HG02938 (cell line): ENCODE data around the gene SGIP1.

Experiments used
- ATAC-seq: cut with Tn5 transposase; IDR thresholded peaks from one replicate; pipeline ENCODE4 v1.9.1; 2021; ENCODE audit warnings: mild to moderate bottlenecking, moderate library complexity; ENCODE audit not compliant: unreplicated experiment

SGIP1 gene

DNA sequence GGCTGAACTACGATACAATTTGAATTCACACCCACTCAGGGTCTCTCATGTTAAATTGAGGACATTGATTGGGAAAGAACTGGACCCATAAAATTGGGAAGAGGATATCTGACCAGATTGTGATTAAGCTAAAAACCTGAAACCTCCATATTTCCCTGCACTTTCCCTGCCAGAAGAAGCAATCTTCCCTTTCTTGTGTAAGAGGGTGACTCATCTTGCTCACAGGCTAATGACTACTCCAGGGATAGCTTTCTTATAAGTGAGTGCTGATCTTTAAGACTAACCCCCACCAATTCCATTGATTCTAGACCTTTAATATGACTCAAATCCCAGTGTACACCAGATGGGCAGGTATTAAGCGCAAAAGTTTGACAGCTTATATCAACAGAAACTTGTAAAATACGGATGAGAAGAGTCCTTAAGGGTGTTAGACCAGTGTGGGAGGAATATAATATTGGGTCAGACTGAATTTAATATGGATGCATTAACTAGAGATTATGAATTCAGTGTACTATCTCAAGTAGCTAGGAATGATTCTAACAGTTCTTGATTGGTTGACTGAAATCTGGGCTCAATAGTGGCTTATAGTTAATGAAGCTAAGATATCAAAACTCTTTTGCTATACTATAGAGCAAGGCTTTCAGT is 12.1 kb upstream of the SGIP1 start:
- no peak for ATAC-seq

DNA sequence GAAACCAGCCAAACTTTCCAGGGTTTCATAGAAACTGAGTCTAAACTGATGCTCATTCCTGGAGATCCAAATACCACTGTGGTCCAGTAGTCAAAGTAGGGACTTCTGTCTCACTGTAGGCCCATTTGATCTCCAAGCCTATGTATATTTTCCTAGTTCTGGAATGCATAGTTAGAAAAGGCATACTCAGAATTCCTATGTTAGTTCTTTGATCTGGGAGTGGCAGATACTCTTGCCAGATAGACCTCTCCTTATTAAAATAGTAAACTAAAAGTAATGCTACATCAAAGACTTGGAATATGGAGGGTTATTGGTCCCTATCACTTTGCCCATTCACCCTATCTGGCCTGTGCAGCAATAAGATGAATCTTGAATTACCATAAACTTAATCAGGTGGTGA is 10.4 kb upstream of the SGIP1 start:
- ATAC-seq = no peak

DNA sequence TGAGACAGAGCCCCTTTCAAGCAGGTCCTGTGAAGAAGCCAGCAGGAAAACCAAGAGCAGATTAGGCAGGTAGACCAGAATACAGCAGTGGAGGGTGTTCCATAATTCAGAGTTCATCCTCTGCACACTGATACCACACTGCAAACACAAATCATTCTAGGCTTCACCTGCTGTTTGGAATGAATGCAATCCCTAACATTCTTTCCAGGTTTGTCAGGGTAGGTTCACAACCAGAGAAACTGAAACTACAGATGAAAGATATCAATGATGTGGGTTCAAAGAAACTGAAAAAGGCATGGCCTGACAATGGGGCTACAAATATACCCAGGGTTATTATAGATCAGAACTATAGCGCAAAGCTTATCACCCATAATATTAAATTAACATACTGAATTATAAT is 8.9 kb upstream of the SGIP1 start:
- ATAC-seq = no peak

DNA sequence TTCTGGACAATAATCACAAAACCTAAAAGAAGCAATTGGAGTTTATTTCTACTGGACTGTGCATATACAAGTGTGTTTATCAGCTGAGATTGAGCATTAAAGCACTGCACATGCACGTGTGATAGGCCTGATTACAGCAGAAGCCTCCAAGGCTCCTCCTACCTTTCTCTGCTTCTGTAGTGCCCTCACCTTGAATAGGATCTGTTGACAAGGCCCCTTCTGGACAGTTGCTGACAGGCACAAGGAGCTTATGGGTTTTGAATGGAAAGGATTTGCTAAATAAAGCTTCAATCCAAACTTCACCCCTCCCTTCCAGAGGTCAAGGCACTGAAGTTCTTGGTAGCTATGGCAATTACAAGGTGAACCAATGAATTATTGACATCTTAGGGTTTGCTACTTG is 7.9 kb upstream of the SGIP1 start:
- no peak for ATAC-seq

DNA sequence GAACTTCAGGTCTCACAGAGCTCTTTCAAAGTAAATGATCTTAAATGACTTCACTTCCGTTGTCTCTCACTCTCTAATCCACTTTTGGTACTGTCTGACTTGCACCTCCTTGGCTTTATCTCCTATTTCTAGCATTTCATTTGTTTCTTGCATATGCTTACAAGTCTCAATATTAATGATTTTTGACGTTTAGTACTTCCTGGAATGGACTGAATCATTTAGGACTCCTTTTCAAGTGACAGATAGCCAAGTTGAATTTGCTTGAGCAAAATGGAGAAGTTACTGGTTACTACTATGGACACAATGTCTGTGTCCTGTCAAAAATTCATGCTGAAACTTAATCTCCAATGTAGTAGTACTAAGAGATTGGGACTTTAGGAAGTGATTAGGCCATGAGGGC is 7.0 kb upstream of the SGIP1 start:
- no peak for ATAC-seq

DNA sequence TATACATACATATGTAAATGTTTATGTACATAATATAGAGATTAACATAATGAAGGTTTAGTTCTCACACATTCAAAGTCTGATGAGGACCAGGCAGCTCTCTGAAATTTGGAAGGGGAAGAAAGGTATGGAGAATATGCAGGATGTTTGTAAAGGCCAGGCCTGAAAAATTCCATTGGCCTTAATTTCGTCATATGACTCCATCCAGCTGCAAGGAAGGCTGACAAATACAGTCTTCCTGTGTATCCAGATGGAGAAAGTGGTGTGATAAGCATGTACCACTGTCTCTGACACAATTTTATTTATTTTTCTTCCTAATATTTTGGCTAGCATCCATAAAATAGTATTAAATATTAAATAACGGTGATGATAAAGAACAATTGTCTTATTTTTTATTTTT is 6.3 kb upstream of the SGIP1 start:
- ATAC-seq = no peak

DNA sequence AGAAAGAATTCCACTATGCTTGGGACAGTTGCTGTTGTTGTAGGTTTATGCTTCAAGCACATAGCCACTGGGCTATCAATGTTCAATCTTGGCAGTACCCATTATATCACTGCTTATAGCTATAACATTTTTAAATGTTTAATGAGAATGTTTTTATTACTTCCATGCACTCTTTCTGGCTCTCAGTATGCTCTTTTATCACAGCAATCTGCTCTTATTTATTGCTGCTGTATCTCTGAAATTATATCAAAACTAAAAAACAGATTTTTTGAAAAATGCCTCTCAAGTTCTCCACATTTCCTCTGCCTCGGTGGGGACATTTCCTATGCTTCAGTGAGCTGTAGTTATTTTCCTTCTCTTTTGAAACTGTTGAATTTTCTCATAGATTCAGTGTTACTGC is 5.4 kb upstream of the SGIP1 start:
- ATAC-seq = no peak

DNA sequence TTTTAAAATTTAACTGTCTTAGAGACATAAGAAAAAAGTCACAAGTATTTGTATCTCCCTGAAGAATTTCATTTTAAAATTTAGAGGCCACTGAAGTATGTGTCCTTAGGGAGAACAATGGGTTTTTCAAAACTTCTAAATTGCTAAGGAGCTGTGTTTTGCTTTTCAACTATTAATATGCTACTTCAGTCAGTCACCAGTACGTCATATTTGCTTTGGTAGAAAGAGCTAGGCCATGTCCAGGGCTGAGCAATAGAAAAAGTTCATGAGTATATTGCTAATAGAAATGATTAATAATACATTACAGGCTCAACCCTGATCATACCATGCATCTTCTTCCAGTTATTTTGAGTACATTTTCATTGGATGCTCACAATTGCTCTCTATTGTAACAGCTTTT is 1.7 kb upstream of the SGIP1 start:
- ATAC-seq = no peak

DNA sequence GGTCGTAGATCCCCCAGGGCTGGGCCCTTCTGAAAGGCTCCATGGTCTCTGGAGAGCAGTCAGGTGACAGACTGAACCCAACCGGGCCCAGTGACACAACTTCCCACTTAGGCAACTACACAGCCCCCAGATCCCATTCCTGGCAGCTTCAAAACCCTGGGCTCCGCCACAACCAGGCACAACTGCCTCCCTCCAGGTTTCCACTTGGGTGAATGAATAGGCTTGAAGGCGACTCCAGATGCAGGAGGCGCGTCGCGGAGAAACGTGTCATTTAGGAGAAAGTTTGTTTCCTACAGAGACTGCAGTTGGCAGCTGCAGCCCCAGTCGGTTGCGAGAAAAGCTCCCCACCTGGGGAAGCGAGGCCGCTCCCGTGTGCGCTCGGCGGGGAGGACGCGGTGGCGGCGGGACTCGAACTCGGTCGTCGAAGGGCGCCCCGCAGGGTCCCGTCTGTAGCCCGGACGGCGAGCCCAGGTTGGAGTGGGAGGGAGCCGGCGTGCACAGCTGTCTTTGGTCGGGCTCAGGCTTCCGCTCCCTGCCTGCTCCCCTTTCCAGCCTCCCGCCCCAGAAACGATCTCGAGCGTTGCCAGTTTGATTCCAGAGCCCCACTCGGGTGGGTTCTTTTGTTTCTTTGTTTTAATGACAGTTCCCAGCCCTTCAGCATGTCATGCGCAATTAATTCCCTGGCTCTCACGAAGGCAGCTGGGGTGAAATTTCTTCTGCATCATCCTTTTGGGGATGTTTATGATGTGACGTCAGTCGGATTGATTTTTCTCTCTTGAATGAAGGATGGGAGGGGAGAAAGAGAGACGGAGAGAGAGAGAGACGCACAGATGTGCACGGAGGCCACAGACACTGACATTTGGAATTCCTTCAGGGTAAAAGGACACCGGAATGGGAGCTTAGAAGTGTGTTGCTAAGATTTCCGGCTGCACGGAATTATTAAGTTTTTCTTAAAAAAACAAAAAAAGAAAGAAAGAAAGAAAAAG is 862 bp upstream of the SGIP1 start:
- ATAC-seq = no peak

DNA sequence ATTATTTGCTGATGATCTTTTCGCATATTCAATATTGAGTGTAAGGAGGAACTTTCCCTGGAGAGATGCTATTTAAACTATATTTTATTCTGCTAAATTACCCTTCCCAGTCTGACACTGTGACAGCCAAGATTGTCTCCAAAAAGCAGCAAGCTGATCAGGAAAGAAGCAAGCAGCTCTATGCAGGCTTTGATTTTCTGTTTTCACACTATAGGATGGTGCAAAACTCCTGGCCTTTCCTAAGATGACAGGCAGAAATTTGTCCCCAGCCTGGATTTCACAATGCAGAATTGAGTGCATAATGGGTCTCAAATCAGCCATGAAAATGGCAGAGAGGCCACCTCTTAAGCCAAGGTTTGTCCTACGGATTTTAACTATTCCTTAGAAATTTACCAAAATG is 1.1 kb downstream of the SGIP1 start:
- ATAC-seq = no peak

DNA sequence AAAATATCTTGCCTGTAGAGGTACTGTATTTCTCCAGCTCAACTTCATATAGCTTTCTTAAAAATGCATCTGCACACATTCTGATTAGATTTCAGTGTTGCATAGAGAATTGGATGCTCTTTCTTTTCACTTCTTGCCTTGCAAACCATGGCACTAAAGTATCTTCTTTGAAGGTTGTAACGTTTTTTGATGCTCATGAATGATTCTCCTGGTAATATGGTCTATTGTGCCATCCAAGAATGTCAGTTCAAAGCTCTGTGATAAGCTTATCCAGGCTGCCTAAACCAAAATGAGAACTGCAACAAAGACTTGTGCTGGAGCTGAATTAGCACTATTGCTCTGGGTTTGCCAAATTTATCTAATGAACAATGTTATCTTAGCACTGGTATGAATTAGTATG is 1.9 kb downstream of the SGIP1 start:
- no peak for ATAC-seq

DNA sequence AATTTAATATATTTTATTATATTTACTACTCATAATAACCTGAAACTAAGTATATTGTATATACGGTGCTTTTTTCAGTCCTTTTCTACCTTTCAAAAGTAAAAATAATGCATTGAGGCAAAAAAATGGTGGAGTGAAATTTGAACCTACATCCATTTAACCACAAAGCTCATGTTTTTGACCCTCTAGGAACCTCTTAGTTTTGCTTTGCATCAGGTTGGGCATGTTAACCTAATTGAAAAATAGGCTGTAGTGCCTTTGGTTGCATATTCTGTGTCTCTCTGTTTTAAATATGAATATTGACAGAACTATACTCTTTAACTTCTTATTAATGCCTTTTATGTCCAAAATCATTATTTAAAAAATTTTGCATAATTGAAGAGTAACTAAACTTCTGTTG is 3.8 kb downstream of the SGIP1 start:
- no peak for ATAC-seq

DNA sequence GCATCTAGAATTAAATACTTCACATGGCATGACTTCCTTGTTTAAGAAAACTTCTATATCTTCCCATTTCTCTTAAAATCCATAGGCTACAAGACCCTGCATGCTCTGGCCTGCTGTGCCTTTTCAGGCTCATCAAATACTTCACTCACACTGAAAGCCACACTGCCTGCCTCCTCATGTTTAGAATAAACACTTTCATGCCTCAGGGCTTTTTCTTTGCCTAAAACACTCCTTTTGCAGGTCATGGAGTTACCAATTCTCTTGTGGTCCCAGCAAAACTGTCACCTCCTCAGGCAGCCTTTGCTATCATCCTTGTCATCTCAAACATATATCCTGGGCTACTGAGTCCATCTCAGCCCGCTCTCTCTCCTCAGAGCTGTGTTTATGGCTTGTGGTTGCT is 5.5 kb downstream of the SGIP1 start:
- no peak for ATAC-seq

DNA sequence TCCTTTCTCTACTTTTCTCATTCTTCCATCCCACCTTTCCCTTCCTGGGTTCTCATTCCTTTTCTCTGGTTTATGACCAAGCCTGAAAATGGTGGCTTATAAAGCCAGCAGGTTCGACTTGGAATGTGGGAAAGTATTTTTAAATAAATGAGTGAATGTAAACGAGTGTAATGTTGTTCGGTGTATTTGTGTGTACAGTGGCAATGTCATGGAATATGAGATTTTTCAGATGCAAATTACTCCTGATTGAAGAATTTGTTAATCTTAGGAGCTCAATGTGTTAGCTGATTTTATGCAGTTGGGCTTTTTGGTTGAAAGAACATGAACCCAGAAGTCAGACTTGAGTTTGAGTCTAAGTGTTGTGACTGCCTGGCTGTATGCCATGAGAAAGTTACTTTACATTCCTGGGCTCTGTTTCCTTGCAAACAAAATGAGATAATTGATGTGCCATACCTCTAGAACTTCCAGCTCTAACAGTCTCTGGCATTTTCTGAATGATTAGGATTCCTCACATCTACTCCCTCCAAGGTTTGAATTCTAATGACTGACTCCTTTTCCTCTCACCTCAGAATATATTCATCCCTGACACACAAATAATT is 6.6 kb downstream of the SGIP1 start:
- no peak for ATAC-seq

DNA sequence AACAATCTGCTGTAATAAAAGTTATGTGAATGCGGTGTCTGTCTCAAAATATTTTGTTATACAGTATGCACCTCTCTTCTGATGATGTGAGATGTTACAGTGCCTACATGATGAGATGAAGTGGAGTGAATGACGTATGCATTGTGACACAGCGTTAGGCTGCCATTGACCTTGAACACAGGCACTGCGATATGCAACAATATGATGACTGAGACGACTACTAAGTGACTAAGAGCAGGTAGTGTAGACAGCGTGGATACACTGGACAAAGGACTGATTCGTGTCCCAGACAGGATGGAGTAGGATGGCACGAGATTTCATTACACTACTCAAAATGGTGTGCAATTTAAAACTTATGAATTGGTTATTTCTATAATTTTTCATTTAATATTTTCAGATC is 8.4 kb downstream of the SGIP1 start:
- no peak for ATAC-seq

DNA sequence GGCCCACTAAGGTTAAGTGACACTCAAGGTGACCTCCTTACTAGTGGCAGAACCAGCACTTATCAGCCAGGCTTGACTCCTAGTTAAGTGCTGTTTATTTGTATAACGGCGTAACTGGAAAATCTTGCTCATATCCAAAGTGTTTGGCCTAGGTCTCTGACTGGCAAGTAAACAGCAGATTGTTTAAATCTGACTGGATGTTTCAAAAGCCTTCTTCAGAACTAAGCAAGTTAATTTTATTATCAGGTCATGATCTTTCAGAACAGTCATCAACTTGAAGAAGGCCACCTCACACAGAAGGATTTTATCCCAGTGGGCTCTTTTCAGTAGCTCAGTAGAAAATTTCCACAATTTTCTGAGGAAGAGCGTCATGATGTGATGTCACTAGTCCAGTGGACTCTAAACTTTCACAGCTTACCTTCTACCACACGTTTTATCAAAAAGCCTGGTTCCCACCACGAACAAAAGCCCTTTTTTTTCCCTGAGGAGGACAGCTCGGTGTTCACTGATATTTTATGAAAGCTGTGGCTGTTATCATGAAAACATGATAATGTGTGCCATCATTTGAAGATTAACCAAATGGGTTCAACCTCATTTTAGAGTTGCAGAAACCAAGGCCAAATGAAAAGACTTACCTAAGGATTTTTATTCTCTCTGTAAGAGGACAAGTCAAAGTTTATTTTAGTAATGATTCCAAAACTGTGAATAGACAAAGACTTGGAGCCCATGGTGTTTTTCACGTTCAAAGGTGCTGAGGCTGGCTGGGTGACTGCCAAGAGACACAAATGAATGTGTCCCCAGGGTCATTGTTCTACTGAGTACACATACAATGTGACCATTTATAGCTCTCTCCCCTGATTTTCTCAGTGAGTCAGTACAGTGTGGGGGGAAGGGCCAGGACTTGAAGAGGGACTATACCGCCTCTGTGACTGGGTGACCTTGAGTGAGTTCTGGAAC is 9.1 kb downstream of the SGIP1 start:
- no peak for ATAC-seq

DNA sequence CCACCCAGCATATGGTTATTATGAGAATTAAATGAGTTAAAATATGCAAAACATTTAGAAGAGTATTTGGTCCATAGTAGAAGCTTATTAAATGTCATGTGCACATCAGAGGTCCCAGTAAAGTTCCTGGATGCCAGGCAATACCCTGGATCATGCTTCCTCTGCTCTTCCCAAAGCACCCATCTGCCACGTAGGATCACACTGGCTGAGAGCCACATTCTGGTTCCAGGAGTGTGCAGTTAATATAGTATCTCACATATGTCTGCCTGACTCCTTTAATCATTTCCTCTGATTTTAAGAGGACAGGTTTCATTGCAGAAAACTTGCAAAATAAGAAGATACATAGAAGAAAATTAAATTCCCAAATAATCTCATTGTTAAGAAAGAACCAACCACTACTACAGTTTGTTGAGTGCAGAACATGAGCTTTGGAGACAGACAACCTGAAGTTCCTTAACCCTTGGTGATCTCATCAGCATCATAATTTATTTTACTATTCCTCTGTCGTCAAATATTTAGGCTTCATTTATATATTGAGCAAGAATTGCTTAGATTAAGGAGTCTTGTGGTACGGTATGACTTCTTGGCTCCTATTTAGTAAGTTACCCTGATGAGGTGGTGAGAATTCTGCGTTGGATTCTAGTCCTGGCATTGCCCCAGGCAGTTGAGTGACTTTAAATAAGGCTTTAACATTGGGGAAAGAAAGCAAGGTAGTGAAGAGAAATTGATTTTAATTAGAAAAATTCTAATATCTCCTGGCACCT is 12.3 kb downstream of the SGIP1 start:
- ATAC-seq = no peak

DNA sequence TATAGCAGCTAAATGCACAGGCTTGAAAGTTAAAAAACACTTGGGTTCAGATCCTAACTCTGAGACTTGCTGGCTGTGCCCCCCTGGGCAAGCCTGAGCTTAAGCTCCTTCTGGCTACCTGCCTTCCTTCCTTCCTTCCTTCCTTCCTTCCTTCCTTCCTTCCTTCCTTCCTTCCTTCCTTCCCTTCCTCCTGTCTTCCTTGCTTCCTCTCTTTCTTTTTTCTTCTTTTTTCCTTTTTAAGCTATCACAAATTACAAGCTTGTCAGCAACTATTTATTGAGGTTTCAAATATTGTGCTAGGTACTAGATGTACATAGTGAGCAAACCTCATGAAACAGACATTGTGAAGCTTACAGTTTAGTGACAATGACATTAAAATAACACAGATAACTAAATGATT is 15.1 kb downstream of the SGIP1 start:
- ATAC-seq = no peak

DNA sequence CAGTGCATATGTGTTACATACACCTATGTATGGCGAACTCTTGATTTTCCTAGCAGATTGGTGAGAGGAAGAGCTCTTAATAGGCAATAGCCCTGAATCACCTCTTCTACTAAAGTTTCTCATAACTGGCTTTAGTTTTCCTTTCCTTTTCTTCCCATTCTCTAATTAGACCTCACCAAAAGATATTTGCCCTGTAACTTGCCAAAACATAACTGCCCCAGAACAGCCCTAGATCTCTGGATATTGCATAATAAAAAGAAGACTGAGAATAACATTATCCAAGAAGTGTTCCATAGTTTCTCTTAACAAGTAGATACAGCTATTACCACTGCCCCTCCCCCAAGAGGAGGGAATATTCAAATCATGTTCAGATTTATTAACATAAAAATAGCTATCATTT is 16.3 kb downstream of the SGIP1 start:
- no peak for ATAC-seq

DNA sequence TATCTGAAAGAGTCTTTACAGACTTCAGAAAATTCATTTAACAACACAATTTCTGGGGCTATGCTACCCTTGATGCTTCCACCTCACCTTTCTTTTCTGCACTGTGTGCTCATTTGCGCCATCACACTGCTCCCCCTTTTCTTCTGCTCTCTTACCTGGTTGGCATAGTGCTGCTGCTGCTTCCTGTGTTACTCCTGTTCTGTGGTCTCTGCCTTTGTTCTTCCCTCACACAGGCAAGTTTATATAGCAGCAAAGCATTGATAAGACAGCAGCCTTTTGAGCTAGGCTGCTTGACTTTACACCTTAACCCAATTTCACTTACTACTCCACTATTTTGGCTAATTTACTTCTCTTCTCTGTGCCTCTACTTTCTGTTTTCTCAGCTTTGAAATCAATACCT is 18.3 kb downstream of the SGIP1 start:
- ATAC-seq = no peak
